Right lobe of liver (tissue), 6 donors: ENCODE measurements around the gene HOXA10. TPM values are rescaled to one million over a fixed set of nuclear protein-coding genes. Genes with fewer than 3 reads are reported as not detected.

Experiments
- ATAC-seq, 4 donors: fragments of 200-7000 bp; cut with Tn5 transposase; one replicate each; pipeline ENCODE4 v1.9.1; 2020; ENCODE audit warnings: mild to moderate bottlenecking in 4 of 4, moderate library complexity in 4 of 4
- DNase-seq, 3 donors: peaks; one replicate each; pipeline ENCODE4 v3.0.0-alpha.2; 2020
- H3K27ac ChIP-seq, 3 donors: fragments of 200-600 bp; one replicate each; pipeline ENCODE4 v1.8.0; 2022
- H3K27me3 ChIP-seq, 2 donors: fragments of 200-600 bp; one replicate each; pipeline ENCODE4 v1.8.0; 2022
- H3K36me3 ChIP-seq, 4 donors: fragments of 200-600 bp; sonication (generic) in 1 of 4; one replicate each; pipeline versions ENCODE4 v1.5.1 to v1.8.0; 2017 to 2022; ENCODE audit warnings: control low read depth in 1 of 4
- H3K4me1 ChIP-seq, 4 donors: fragments of 200-600 bp; sonication (generic) in 1 of 4; one replicate each; pipeline versions ENCODE4 v1.5.1 to v1.8.0; 2017 to 2022; ENCODE audit warnings: control low read depth in 1 of 4
- H3K4me3 ChIP-seq, 3 donors: fragments of 200-600 bp; one replicate each; pipeline ENCODE4 v1.8.0; 2022
- H3K9me3 ChIP-seq, 4 donors: fragments of 200-600 bp; sonication (generic) in 1 of 4; one replicate each; pipeline versions ENCODE4 v1.5.1 to v1.8.0; 2017 to 2022; ENCODE audit warnings: control low read depth in 1 of 4
- CTCF ChIP-seq, 4 donors: fragments of 200-600 bp in 3 of 4; fragments of 450-650 bp in 1 of 4; IDR thresholded peaks; one replicate each; pipeline versions ENCODE4 v1.5.1 to v1.8.0; 2016 to 2022; ENCODE audit warnings: antibody characterized with exemption in 4 of 4, mild to moderate bottlenecking in 2 of 4
- POLR2A ChIP-seq: fragments of 450-650 bp; IDR thresholded peaks from one replicate; pipeline ENCODE4 v1.6.1; 2017; ENCODE audit warnings: antibody characterized with exemption, mild to moderate bottlenecking
- WGBS: methylation state at CpG from one replicate; pipeline ENCODE4 v1.1.6; 2018; ENCODE audit warnings: low coverage, low lambda C conversion rate; ENCODE audit not compliant: insufficient coverage; ENCODE audit errors: missing lambda C conversion rate; 5-methylcytosine and 5-hydroxymethylcytosine counted together
- intact Hi-C, 2 donors: fragments of 100-400 bp; cut with DNase I; formaldehyde crosslinking; loops; one replicate each; pipeline versions ENCODE4 v1.11.2 to v1.14.1; 2022
- total RNA-seq, 6 experiments: library from RNA; depleted of rRNA in 2 of 6; stranded (reverse); fragments of >200 nt in 2 of 6; fragmentation: NEBNext Ultra II Directional in 3 of 6; extraction: Animal tissue kit (Norgen Biotek cat#: 25700) in 3 of 6; gene quantifications; one replicate each; pipeline versions ENCODE4 v1.1.0 to v1.2.4, GENCODE V29; 2016 to 2023
- donor health status: DM: no; HTN: yes; CAD: no.
- donor health status: DM: no; HTN: no; CAD: no.
- donor health status: DM: no; HTN: no; CAD: no.
- donor health status: DM: no; HTN: yes; CAD: no.
- donor health status: DM: no; HTN: yes; CAD: no.

The HOXA10 gene
- total RNA-seq, 6 experiments from 2014 or later = not detected

- no peaks in the 10 kb centered on the region for H3K9me3 ChIP-seq
- WGBS = 0% methylated on average over 11 of the region's 41 CpGs
- peak in 1 of 3 donors; percentile 52 for DNase-seq
- peak in 3 of 4 donors; percentile 7 to 13 (median 8) for ATAC-seq
- no peak overlapping the region for H3K4me3 ChIP-seq
- H3K27me3 ChIP-seq = peaks cover 33 to 56% of the 10 kb centered on the region in 2 donors
- TF ChIP-seq CTCF (IDR thresholded peaks at IDR 0.05) (no peak), POLR2A (no peak)
- peaks cover 0 to 25% (median 5%) of the 10 kb centered on the region in 4 donors for H3K4me1 ChIP-seq
- intact Hi-C loops = loop anchor here in 1 of 2 donors (10.0 kb wide), 1 partner anchor 820 kb away; no protein-coding TSS in a partner anchor
- H3K27ac ChIP-seq = no peak overlapping the region
- H3K36me3 ChIP-seq = no peaks in the 10 kb centered on the region
These were observed 30.8 kb upstream of the HOXA10 start for GRCh38 chr7:27204851-27205322.

- intact Hi-C loops = loop anchor here in 1 of 2 donors (10.0 kb wide), 1 partner anchor 821 kb away; no protein-coding TSS in a partner anchor
These were observed 30.0 kb upstream of the HOXA10 start for GRCh38 chr7:27203964-27204594.

GRCh38 chr7:27203365-27203953 is 29.3 kb upstream of the HOXA10 start:
- no peak for ATAC-seq
- intact Hi-C loops = loop anchor here in 1 of 2 donors (10.0 kb wide), 1 partner anchor 821 kb away; no protein-coding TSS in a partner anchor

More at GRCh38 chr7:27203964-27204594, 30.0 kb upstream of the HOXA10 start:
- Histone ChIP-seq H3K4me1 (peaks cover 0 to 25% (median 5%) of the 10 kb centered on the region in 4 donors), H3K9me3 (no peaks in the 10 kb centered on the region), H3K27me3 (peaks cover 33 to 59% of the 10 kb centered on the region in 2 donors), H3K36me3 (no peaks in the 10 kb centered on the region), H3K4me3 (no peak overlapping the region), H3K27ac (no peak overlapping the region)
- DNase-seq = no peak
- no peak for ATAC-seq
- TF ChIP-seq POLR2A (no peak), CTCF (IDR thresholded peaks at IDR 0.05) (no peak)
- WGBS = 13% methylated on average over 4 of the region's 4 CpGs

GRCh38 chr7:27202862-27203134 is 28.7 kb upstream of the HOXA10 start:
- no peak for TF ChIP-seq POLR2A
- TF ChIP-seq CTCF (IDR thresholded peaks at IDR 0.05) = no peak
- intact Hi-C loops = loop anchor here in 1 of 2 donors (10.0 kb wide), 1 partner anchor 822 kb away; no protein-coding TSS in a partner anchor
- ATAC-seq (no peak), DNase-seq (no peak)
- Histone ChIP-seq H3K27ac (no peak overlapping the region), H3K4me1 (peaks cover 0 to 25% (median 5%) of the 10 kb centered on the region in 4 donors), H3K27me3 (peaks cover 44 to 67% of the 10 kb centered on the region in 2 donors), H3K9me3 (no peaks in the 10 kb centered on the region), H3K36me3 (no peaks in the 10 kb centered on the region), H3K4me3 (no peak overlapping the region)
- WGBS = 8% methylated on average over 3 of the region's 3 CpGs

More at GRCh38 chr7:27203365-27203953, 29.3 kb upstream of the HOXA10 start:
- Histone ChIP-seq H3K27ac (no peak overlapping the region), H3K4me3 (no peak overlapping the region), H3K27me3 (peaks cover 39 to 65% of the 10 kb centered on the region in 2 donors), H3K4me1 (peaks cover 0 to 25% (median 5%) of the 10 kb centered on the region in 4 donors), H3K9me3 (no peaks in the 10 kb centered on the region), H3K36me3 (no peaks in the 10 kb centered on the region)
- no peak for DNase-seq
- TF ChIP-seq POLR2A (no peak), CTCF (IDR thresholded peaks at IDR 0.05) (no peak)
- 14% methylated on average over 9 of the region's 10 CpGs for WGBS
